Vagina (tissue), 2 donors: Measurements from ENCODE around the gene MMP27. TPM values are rescaled to one million over a fixed set of nuclear protein-coding genes. Genes with fewer than 3 reads are reported as not detected.

Experiments
- DNase-seq, 2 donors: peaks; one replicate each; pipeline ENCODE4 v3.0.0-alpha.2; 2017; ENCODE audit errors: extremely low spot score in 2 of 2
- H3K27ac ChIP-seq: fragments of 200-600 bp; sonication (generic); one replicate; pipeline ENCODE4 v1.5.1; 2019
- H3K27me3 ChIP-seq: fragments of 200-600 bp; sonication (generic); one replicate; pipeline ENCODE4 v1.5.1; 2019
- H3K36me3 ChIP-seq, 2 donors: fragments of 200-600 bp; sonication (generic); one replicate each; pipeline ENCODE4 v1.5.1; 2017 to 2019
- H3K4me1 ChIP-seq: fragments of 200-600 bp; sonication (generic); one replicate; pipeline ENCODE4 v1.5.1; 2019
- H3K4me3 ChIP-seq, 2 donors: fragments of 200-600 bp; sonication (generic); 1 replicate in 1 of 2; 2 replicates in 1 of 2; pipeline ENCODE4 v1.5.1; 2016 to 2019
- H3K9me3 ChIP-seq: fragments of 200-600 bp; sonication (generic); one replicate; pipeline ENCODE4 v1.5.1; 2019
- POLR2A ChIP-seq, 2 donors: fragments of 450-650 bp; IDR thresholded peaks; one replicate each; pipeline ENCODE4 v1.6.1; 2017; ENCODE audit warnings: antibody characterized with exemption in 2 of 2, mild to moderate bottlenecking in 2 of 2, moderate library complexity in 2 of 2
- POLR2AphosphoS5 ChIP-seq, 2 donors: sonication (generic); formaldehyde crosslinking; IDR thresholded peaks; one replicate each; pipeline ENCODE4 v1.9.0; 2017; ENCODE audit warnings: antibody characterized with exemption in 2 of 2, mild to moderate bottlenecking in 2 of 2, low read depth in 1 of 2; ENCODE audit not compliant: insufficient read depth in 1 of 2
- intact Hi-C: fragments of 100-400 bp; cut with DNase I; formaldehyde crosslinking; loops from one replicate; pipeline ENCODE4 v1.15.1; 2023
- total RNA-seq: library from RNA; depleted of rRNA; stranded (reverse); fragments of >200 nt; gene quantifications from one replicate; pipeline ENCODE4 v1.2.3, GENCODE V29; 2016
- TF ChIP-seq, protein P1 (sequence below), 3 experiments: fragments of 450-650 bp in 2 of 3; fragments of 200-600 bp in 1 of 3; sonication (generic) in 1 of 3; IDR thresholded peaks; one replicate each; pipeline ENCODE4 v1.5.1; 2017 to 2019; ENCODE audit warnings: antibody characterized with exemption in 3 of 3, mild to moderate bottlenecking in 2 of 3, moderate library complexity in 2 of 3

The MMP27 gene
- total RNA-seq, 1 donor from 2014 or later: not detected

DNA sequence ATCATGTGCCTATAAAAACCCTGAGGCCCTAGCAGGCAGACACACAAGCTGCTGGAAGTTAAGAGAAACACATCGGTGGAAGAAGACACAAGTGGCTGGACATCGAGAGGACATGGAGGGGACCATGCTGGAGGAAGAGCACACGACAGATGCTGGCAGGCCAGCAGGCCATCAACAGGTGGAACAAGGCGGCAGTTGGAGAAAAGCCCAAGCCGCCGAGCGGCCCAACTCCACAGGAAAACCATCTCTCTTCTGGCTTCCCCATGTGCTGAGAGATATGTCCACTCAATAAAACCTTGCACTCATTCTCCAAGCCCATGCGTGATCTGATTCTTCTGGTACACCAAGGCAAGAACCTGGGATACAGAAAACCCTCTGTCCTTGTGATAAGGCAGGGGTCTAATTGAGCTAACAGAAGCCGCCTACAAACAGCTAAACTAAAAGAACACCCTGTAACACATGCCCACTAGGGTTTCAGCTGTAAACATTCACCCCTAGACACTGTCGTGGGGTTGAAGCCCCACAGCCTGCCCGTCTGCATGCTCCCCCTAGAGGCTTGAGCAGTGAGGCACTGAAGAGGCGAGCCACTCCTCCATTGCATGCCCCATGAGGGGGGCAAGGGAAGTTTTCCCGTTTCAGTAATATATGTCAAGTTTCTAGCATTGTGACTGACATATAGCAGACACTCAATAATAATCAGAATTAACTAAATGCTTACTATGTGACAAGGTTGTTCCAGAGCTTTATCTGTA is 41.4 kb downstream of the MMP27 start:
- no peaks in the 10 kb centered on the region for H3K27me3 ChIP-seq
- H3K27ac ChIP-seq: no peak overlapping the region
- TF ChIP-seq POLR2AphosphoS5 (IDR thresholded peaks at IDR 0.05; ENCODE audit: insufficient read depth in 1 of 2, low read depth in 1 of 2) (no peak), POLR2A (IDR thresholded peaks at IDR 0.05) (no peak)
- TF ChIP-seq, protein P1, sequence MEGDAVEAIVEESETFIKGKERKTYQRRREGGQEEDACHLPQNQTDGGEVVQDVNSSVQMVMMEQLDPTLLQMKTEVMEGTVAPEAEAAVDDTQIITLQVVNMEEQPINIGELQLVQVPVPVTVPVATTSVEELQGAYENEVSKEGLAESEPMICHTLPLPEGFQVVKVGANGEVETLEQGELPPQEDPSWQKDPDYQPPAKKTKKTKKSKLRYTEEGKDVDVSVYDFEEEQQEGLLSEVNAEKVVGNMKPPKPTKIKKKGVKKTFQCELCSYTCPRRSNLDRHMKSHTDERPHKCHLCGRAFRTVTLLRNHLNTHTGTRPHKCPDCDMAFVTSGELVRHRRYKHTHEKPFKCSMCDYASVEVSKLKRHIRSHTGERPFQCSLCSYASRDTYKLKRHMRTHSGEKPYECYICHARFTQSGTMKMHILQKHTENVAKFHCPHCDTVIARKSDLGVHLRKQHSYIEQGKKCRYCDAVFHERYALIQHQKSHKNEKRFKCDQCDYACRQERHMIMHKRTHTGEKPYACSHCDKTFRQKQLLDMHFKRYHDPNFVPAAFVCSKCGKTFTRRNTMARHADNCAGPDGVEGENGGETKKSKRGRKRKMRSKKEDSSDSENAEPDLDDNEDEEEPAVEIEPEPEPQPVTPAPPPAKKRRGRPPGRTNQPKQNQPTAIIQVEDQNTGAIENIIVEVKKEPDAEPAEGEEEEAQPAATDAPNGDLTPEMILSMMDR (IDR thresholded peaks at IDR 0.05): no peak
- no peak overlapping the region for H3K4me3 ChIP-seq
- no peaks in the 10 kb centered on the region for H3K4me1 ChIP-seq
- H3K9me3 ChIP-seq: no peaks in the 10 kb centered on the region
- H3K36me3 ChIP-seq: no peaks in the 10 kb centered on the region
- intact Hi-C loops: no loop called here
- no peak for DNase-seq

GRCh38 chr11:102662607-102663006 is 43.0 kb downstream of the MMP27 start:
- intact Hi-C loops: no loop called here
- Histone ChIP-seq H3K9me3 (no peaks in the 10 kb centered on the region), H3K36me3 (no peaks in the 10 kb centered on the region), H3K27ac (no peak overlapping the region), H3K4me1 (no peaks in the 10 kb centered on the region), H3K4me3 (no peak overlapping the region), H3K27me3 (no peaks in the 10 kb centered on the region)
- TF ChIP-seq POLR2AphosphoS5 (IDR thresholded peaks at IDR 0.05; ENCODE audit: insufficient read depth in 1 of 2, low read depth in 1 of 2) (no peak), POLR2A (IDR thresholded peaks at IDR 0.05) (no peak)
- TF ChIP-seq, protein P1 (IDR thresholded peaks at IDR 0.05): no peak
- DNase-seq: no peak

GRCh38 chr11:102661040-102661439 is 44.5 kb downstream of the MMP27 start:
- TF ChIP-seq, protein P1 (IDR thresholded peaks at IDR 0.05): no peak
- TF ChIP-seq POLR2AphosphoS5 (IDR thresholded peaks at IDR 0.05; ENCODE audit: insufficient read depth in 1 of 2, low read depth in 1 of 2) (no peak), POLR2A (IDR thresholded peaks at IDR 0.05) (no peak)
- Histone ChIP-seq H3K9me3 (no peaks in the 10 kb centered on the region), H3K27me3 (no peaks in the 10 kb centered on the region), H3K36me3 (no peaks in the 10 kb centered on the region), H3K27ac (no peak overlapping the region), H3K4me1 (no peaks in the 10 kb centered on the region), H3K4me3 (no peak overlapping the region)
- intact Hi-C loops: no loop called here
- no peak for DNase-seq

- TF ChIP-seq, protein P1 (IDR thresholded peaks at IDR 0.05): no peak
- TF ChIP-seq POLR2AphosphoS5 (IDR thresholded peaks at IDR 0.05; ENCODE audit: insufficient read depth in 1 of 2, low read depth in 1 of 2) (no peak), POLR2A (IDR thresholded peaks at IDR 0.05) (no peak)
- no peaks in the 10 kb centered on the region for H3K27me3 ChIP-seq
- H3K4me3 ChIP-seq: no peak overlapping the region
- H3K27ac ChIP-seq: no peak overlapping the region
- no peaks in the 10 kb centered on the region for H3K4me1 ChIP-seq
- H3K9me3 ChIP-seq: no peaks in the 10 kb centered on the region
- intact Hi-C loops: no loop called here
- DNase-seq: no peak
- no peaks in the 10 kb centered on the region for H3K36me3 ChIP-seq
Measured at GRCh38 chr11:102656528-102656927, 49.0 kb downstream of the MMP27 start.

GRCh38 chr11:102655547-102655946 is 50.0 kb downstream of the MMP27 start:
- H3K27ac ChIP-seq: no peak overlapping the region
- H3K36me3 ChIP-seq: no peaks in the 10 kb centered on the region
- intact Hi-C loops: no loop called here
- H3K27me3 ChIP-seq: no peaks in the 10 kb centered on the region
- TF ChIP-seq POLR2A (IDR thresholded peaks at IDR 0.05) (no peak), POLR2AphosphoS5 (IDR thresholded peaks at IDR 0.05; ENCODE audit: insufficient read depth in 1 of 2, low read depth in 1 of 2) (no peak)
- TF ChIP-seq, protein P1 (IDR thresholded peaks at IDR 0.05): no peak
- DNase-seq: no peak
- H3K4me3 ChIP-seq: no peak overlapping the region
- H3K4me1 ChIP-seq: no peaks in the 10 kb centered on the region
- H3K9me3 ChIP-seq: no peaks in the 10 kb centered on the region
